Caco-2 (cell line): Measurements from ENCODE around the gene LHFPL3. TPM values are rescaled to one million over a fixed set of nuclear protein-coding genes. Genes with fewer than 3 reads are reported as not detected.

ENCODE experiments used
- BruUV-seq: library from RNA; stranded (reverse); fragments of 400-500 nt; replicated peaks from 2 replicates; lab custom pipeline; 2021; lab: Mats Ljungman, UMichigan
- CTCF ChIA-PET: fragments of 300-600 bp; sonication (Branson Sonifier 250); formaldehyde crosslinking; loops from one replicate; lab custom pipeline; 2022; ENCODE audit warnings: antibody characterized with exemption; lab: Charles Lee
- POLR2A ChIA-PET: fragments of 300-600 bp; sonication (Branson Sonifier 250); formaldehyde crosslinking; loops from one replicate; lab custom pipeline; 2022; ENCODE audit warnings: antibody characterized with exemption; lab: Charles Lee
- DNase-seq, 2 experiments: peaks; one replicate each; pipeline versions ENCODE4 v3.0.0 to v3.0.0-alpha.2; 2020 to 2022
- H3K27me3 ChIP-seq: replicated peaks from 2 replicates; pipeline ENCODE4 v1.6.0; 2011; ENCODE audit warnings: low read length; ENCODE audit not compliant: control insufficient read depth, insufficient read depth
- H3K36me3 ChIP-seq: 2 replicates; pipeline ENCODE4 v1.5.1; 2011; ENCODE audit warnings: low read length; ENCODE audit not compliant: control insufficient read depth, insufficient read depth
- H3K4me1 ChIP-seq: fragments of 250-450 bp; sonication (Bioruptor Pico); 2 replicates; pipeline ENCODE4 v1.5.1; 2020; ENCODE audit warnings: mild to moderate bottlenecking
- H3K4me3 ChIP-seq: 2 replicates; pipeline ENCODE4 v1.5.1; 2011; ENCODE audit warnings: low read depth, mild to moderate bottlenecking, control low read depth, low read length
- H3K9me3 ChIP-seq: fragments of 250-450 bp; sonication (Bioruptor Pico); 2 replicates; pipeline ENCODE4 v1.5.1; 2020; ENCODE audit warnings: mild to moderate bottlenecking, moderate library complexity
- H3K27ac Mint-ChIP-seq: one replicate; pipeline ENCODE4 v1.8.0; 2022; ENCODE audit warnings: mixed read lengths; ENCODE audit not compliant: unreplicated experiment
- H3K27me3 Mint-ChIP-seq: one replicate; pipeline ENCODE4 v1.8.0; 2022; ENCODE audit warnings: mixed read lengths; ENCODE audit not compliant: insufficient read depth, unreplicated experiment
- H3K36me3 Mint-ChIP-seq: one replicate; pipeline ENCODE4 v1.8.0; 2022; ENCODE audit warnings: mild to moderate bottlenecking, mixed read lengths; ENCODE audit not compliant: insufficient read depth, unreplicated experiment
- H3K4me1 Mint-ChIP-seq: one replicate; pipeline ENCODE4 v1.8.0; 2022; ENCODE audit warnings: low read depth, mixed read lengths; ENCODE audit not compliant: unreplicated experiment
- H3K4me3 Mint-ChIP-seq: one replicate; pipeline ENCODE4 v1.8.0; 2022; ENCODE audit warnings: mild to moderate bottlenecking, moderate library complexity, mixed read lengths; ENCODE audit not compliant: unreplicated experiment
- H3K9me3 Mint-ChIP-seq: one replicate; pipeline ENCODE4 v1.8.0; 2022; ENCODE audit warnings: mixed read lengths; ENCODE audit not compliant: unreplicated experiment
- intact Hi-C: fragments of 100-400 bp; cut with micrococcal nuclease; formaldehyde crosslinking; loops from one replicate; pipeline ENCODE4 v1.10.0; 2022; ENCODE audit not compliant: unreplicated experiment
- total RNA-seq: library from RNA; stranded (reverse); gene quantifications from 2 replicates; pipeline ENCODE4 v1.2.3, GENCODE V29; 2022
- TF ChIP-seq, protein P1 (sequence below), 2 experiments: fragments of 200-600 bp in 1 of 2; IDR thresholded peaks; 1 replicate in 1 of 2; 2 replicates in 1 of 2; pipeline versions ENCODE4 v1.5.1 to v1.8.0; 2011 to 2022; ENCODE audit warnings: antibody characterized with exemption in 1 of 2, control low read depth in 1 of 2, inconsistent platforms in 1 of 2, low read depth in 1 of 2, low read length in 1 of 2, mild to moderate bottlenecking in 1 of 2, moderate library complexity in 1 of 2; ENCODE audit not compliant: insufficient read depth in 1 of 2, severe bottlenecking in 1 of 2, unreplicated experiment in 1 of 2

The LHFPL3 gene
- total RNA-seq, 1 experiment from 2014 or later: not detected

DNA sequence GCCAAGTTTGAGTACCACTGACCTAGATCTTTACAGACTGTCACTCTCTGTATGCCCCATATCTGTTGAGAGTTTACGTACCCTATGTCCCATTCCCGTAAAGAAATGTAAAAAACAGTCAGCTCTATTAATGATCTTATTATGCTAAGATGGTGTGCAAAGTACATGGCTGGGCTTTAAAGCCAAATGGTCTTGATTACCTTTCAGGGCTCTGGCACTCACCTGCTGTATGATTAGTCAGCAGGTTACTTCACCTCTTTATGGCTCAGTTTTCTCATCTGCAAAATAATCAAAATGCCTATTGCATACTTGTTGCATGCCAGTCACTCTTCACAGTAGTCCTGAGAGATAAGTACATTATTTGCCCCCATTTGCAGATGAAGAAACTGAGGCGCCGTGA is 54.2 kb downstream of the LHFPL3 start:
- Histone ChIP-seq H3K27me3 (no peaks in the 10 kb centered on the region), H3K9me3 (no peaks in the 10 kb centered on the region), H3K36me3 (no peaks in the 10 kb centered on the region), H3K4me3 (no peak overlapping the region), H3K4me1 (no peaks in the 10 kb centered on the region)
- CTCF ChIA-PET: no interaction called here
- H3K27ac Mint-ChIP-seq: no peak overlapping the region
- no peaks in the 10 kb centered on the region for H3K36me3 Mint-ChIP-seq
- POLR2A ChIA-PET: no interaction called here
- peaks cover 2% of the 10 kb centered on the region for H3K9me3 Mint-ChIP-seq
- BruUV-seq: no TSS peak
- H3K4me1 Mint-ChIP-seq: no peaks in the 10 kb centered on the region
- TF ChIP-seq, protein P1, sequence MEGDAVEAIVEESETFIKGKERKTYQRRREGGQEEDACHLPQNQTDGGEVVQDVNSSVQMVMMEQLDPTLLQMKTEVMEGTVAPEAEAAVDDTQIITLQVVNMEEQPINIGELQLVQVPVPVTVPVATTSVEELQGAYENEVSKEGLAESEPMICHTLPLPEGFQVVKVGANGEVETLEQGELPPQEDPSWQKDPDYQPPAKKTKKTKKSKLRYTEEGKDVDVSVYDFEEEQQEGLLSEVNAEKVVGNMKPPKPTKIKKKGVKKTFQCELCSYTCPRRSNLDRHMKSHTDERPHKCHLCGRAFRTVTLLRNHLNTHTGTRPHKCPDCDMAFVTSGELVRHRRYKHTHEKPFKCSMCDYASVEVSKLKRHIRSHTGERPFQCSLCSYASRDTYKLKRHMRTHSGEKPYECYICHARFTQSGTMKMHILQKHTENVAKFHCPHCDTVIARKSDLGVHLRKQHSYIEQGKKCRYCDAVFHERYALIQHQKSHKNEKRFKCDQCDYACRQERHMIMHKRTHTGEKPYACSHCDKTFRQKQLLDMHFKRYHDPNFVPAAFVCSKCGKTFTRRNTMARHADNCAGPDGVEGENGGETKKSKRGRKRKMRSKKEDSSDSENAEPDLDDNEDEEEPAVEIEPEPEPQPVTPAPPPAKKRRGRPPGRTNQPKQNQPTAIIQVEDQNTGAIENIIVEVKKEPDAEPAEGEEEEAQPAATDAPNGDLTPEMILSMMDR (IDR thresholded peaks at IDR 0.05; ENCODE audit: insufficient read depth in 1 of 2, low read depth in 1 of 2, low read length in 1 of 2, severe bottlenecking in 1 of 2, unreplicated experiment in 1 of 2): no peak
- intact Hi-C loops: no loop called here
- no peak overlapping the region for H3K4me3 Mint-ChIP-seq
- peaks cover 12% of the 10 kb centered on the region for H3K27me3 Mint-ChIP-seq
- DNase-seq: no peak

DNA sequence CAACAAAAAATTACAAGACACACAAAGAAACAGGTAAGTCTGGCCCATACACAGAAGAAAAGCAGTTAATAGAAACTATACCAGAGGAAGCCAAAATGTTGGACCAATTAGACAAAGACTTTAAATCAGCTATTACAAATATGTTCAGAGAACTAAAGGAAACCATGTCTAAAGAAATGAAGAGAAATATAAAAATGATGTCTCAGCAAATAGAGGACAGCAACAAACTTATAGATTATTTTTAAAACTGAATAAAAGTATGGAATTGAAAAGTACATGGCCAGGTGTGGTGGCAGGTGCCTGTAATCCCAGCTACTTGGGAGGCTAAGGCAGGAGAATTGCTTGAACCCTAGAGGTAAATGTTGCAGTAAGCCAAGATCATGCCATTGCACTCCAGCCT is 58.5 kb downstream of the LHFPL3 start:
- peaks cover 11% of the 10 kb centered on the region for H3K9me3 Mint-ChIP-seq
- no peaks in the 10 kb centered on the region for H3K27me3 ChIP-seq
- ChIA-PET POLR2A (no interaction called here), CTCF (no interaction called here)
- H3K36me3 ChIP-seq: no peaks in the 10 kb centered on the region
- TF ChIP-seq, protein P1 (IDR thresholded peaks at IDR 0.05; ENCODE audit: insufficient read depth in 1 of 2, low read depth in 1 of 2, low read length in 1 of 2, severe bottlenecking in 1 of 2, unreplicated experiment in 1 of 2): no peak
- H3K4me1 Mint-ChIP-seq: no peaks in the 10 kb centered on the region
- peaks cover 16% of the 10 kb centered on the region; the same call in 1 of the 2 replicates for H3K9me3 ChIP-seq
- no peaks in the 10 kb centered on the region for H3K4me1 ChIP-seq
- H3K36me3 Mint-ChIP-seq: no peaks in the 10 kb centered on the region
- no peak for DNase-seq
- no peak overlapping the region for H3K4me3 ChIP-seq
- H3K27me3 Mint-ChIP-seq: peaks cover 4% of the 10 kb centered on the region
- H3K4me3 Mint-ChIP-seq: no peak overlapping the region
- no TSS peak for BruUV-seq
- intact Hi-C loops: no loop called here
- H3K27ac Mint-ChIP-seq: no peak overlapping the region

DNA sequence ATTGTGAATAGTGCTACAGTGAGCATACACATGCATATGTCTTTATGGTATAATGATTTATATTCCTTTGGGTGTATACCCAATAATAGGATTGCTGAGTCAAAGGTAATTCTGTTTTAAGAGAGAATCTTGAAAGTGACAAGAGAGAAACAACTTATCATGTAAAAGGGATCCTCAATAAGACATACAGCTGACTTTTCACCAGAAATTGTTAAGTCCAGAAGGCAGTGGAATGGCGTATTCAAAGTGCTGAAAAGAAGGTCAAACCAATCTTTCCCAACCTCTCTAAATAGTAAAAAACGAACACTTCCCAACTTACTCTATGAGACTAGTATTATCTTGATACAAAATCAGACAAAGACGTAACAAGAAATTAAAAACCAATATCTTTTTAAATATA is 59.8 kb downstream of the LHFPL3 start:
- no peak overlapping the region for H3K27ac Mint-ChIP-seq
- no TSS peak for BruUV-seq
- POLR2A ChIA-PET: no interaction called here

More for the DNA sequence above, 59.8 kb downstream of the LHFPL3 start:
- Mint-ChIP-seq H3K4me1 (no peaks in the 10 kb centered on the region), H3K36me3 (no peaks in the 10 kb centered on the region), H3K27me3 (peaks cover 4% of the 10 kb centered on the region), H3K4me3 (no peak overlapping the region), H3K9me3 (peaks cover 11% of the 10 kb centered on the region)
- CTCF ChIA-PET: no interaction called here
- H3K27me3 ChIP-seq: no peaks in the 10 kb centered on the region
- no peak for DNase-seq
- H3K36me3 ChIP-seq: no peaks in the 10 kb centered on the region
- no peaks in the 10 kb centered on the region for H3K4me1 ChIP-seq
- no peak overlapping the region for H3K4me3 ChIP-seq
- TF ChIP-seq, protein P1 (IDR thresholded peaks at IDR 0.05; ENCODE audit: insufficient read depth in 1 of 2, low read depth in 1 of 2, low read length in 1 of 2, severe bottlenecking in 1 of 2, unreplicated experiment in 1 of 2): no peak
- intact Hi-C loops: no loop called here
- peaks cover 16% of the 10 kb centered on the region; the same call in 1 of the 2 replicates for H3K9me3 ChIP-seq
